AG04450 (cell line): ENCODE measurements around the gene BAX. TPM values are rescaled to one million over a fixed set of nuclear protein-coding genes. Genes with fewer than 3 reads are reported as not detected.

Experiments
- CTCF ChIA-PET: fragments of 300-600, 350-600 bp; formaldehyde crosslinking; extraction: SDS; loops from one replicate; lab custom pipeline; 2022; ENCODE audit warnings: antibody characterized with exemption, inconsistent platforms; lab: Charles Lee
- POLR2A ChIA-PET: fragments of 350-600 bp; formaldehyde crosslinking; extraction: SDS; loops from one replicate; lab custom pipeline; 2021; ENCODE audit warnings: antibody characterized with exemption, inconsistent platforms; lab: Yijun Ruan, JAX
- DNase-seq: peaks from one replicate; pipeline ENCODE4 v3.0.0-alpha.2; 2011; ENCODE audit warnings: low read depth, low spot score
- H3K27ac ChIP-seq: one replicate; pipeline ENCODE4 v1.5.1; 2012; ENCODE audit warnings: low read depth, low read length, control low read depth
- H3K27me3 ChIP-seq: one replicate; pipeline ENCODE4 v1.6.0; 2012; ENCODE audit warnings: low read length; ENCODE audit not compliant: control insufficient read depth, insufficient read depth
- H3K4me3 ChIP-seq: 2 replicates; pipeline ENCODE4 v1.5.1; 2011; ENCODE audit warnings: mild to moderate bottlenecking, low read depth, low read length, control low read depth
- H3K9me3 ChIP-seq: 2 replicates; pipeline ENCODE4 v1.5.1; 2012; ENCODE audit warnings: low read length; ENCODE audit not compliant: control insufficient read depth, insufficient read depth
- polyA plus RNA-seq: library from polyadenylated mRNA; depleted of rRNA; stranded (reverse); fragments of >200 nt; gene quantifications from 2 replicates; pipeline ENCODE4 v1.2.3, GENCODE V29; 2011
- TF ChIP-seq, protein P1 (sequence below): IDR thresholded peaks from 2 replicates; pipeline ENCODE4 v1.5.1; 2011; ENCODE audit warnings: low read depth, low read length, control low read depth, inconsistent platforms

BAX gene
- polyA plus RNA-seq, 1 experiment = 110 TPM

- POLR2A ChIA-PET = interaction anchor here (0.6 to 1.0 kb wide), 2 partner anchors 11 to 266 kb away, joined by 4 read pairs; no protein-coding TSS in a partner anchor
These were observed 11.6 kb upstream of the BAX start for GRCh38 chr19:48943081-48943480.

GRCh38 chr19:48945415-48945814, 9.3 kb upstream of the BAX start:
- Histone ChIP-seq H3K27ac (no peak overlapping the region), H3K9me3 (peaks cover 28% of the 10 kb centered on the region), H3K4me3 (no peak overlapping the region), H3K27me3 (no peaks in the 10 kb centered on the region)
- no peak for DNase-seq
- ChIA-PET POLR2A (no interaction called here), CTCF (no interaction called here)
- TF ChIP-seq, protein P1, sequence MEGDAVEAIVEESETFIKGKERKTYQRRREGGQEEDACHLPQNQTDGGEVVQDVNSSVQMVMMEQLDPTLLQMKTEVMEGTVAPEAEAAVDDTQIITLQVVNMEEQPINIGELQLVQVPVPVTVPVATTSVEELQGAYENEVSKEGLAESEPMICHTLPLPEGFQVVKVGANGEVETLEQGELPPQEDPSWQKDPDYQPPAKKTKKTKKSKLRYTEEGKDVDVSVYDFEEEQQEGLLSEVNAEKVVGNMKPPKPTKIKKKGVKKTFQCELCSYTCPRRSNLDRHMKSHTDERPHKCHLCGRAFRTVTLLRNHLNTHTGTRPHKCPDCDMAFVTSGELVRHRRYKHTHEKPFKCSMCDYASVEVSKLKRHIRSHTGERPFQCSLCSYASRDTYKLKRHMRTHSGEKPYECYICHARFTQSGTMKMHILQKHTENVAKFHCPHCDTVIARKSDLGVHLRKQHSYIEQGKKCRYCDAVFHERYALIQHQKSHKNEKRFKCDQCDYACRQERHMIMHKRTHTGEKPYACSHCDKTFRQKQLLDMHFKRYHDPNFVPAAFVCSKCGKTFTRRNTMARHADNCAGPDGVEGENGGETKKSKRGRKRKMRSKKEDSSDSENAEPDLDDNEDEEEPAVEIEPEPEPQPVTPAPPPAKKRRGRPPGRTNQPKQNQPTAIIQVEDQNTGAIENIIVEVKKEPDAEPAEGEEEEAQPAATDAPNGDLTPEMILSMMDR = no peak

More at GRCh38 chr19:48943081-48943480, 11.6 kb upstream of the BAX start:
- no peak overlapping the region for H3K27ac ChIP-seq
- no peaks in the 10 kb centered on the region for H3K27me3 ChIP-seq
- no peak overlapping the region for H3K4me3 ChIP-seq
- DNase-seq = no peak
- H3K9me3 ChIP-seq = peaks cover 29% of the 10 kb centered on the region
- CTCF ChIA-PET = no interaction called here
- TF ChIP-seq, protein P1 = no peak

DNA sequence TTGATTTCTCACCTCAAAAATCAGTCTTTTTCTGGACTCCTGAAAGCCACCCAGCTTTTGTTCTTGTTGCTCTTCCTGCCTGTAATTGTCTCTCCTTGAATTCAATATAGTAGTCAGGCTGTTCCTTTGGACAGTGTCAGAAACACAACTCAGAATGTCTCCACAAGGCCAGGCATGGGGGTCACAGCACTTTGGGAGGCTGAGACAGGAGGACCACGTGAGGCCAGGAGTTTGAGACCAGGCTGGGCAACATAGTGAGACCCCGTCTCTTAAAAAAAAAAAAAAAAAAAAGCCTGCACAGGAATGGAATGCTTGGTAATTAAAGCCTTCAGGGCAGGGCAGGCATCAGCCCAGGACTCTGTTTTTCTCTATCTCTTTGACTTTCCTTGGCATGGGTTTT, 8.9 kb upstream of the BAX start:
- DNase-seq = no peak
- ChIA-PET CTCF (no interaction called here), POLR2A (no interaction called here)
- TF ChIP-seq, protein P1 = no peak
- no peaks in the 10 kb centered on the region for H3K27me3 ChIP-seq
- H3K9me3 ChIP-seq = peaks cover 24% of the 10 kb centered on the region
- H3K4me3 ChIP-seq = no peak overlapping the region
- no peak overlapping the region for H3K27ac ChIP-seq

- H3K27me3 ChIP-seq = no peaks in the 10 kb centered on the region
- TF ChIP-seq, protein P1 = no peak
- peaks cover 18% of the 10 kb centered on the region for H3K9me3 ChIP-seq
- no peak overlapping the region for H3K27ac ChIP-seq
- no peak overlapping the region for H3K4me3 ChIP-seq
- ChIA-PET POLR2A (no interaction called here), CTCF (no interaction called here)
- DNase-seq = no peak
These were observed 8.0 kb upstream of the BAX start for GRCh38 chr19:48946463-48947257.

DNA sequence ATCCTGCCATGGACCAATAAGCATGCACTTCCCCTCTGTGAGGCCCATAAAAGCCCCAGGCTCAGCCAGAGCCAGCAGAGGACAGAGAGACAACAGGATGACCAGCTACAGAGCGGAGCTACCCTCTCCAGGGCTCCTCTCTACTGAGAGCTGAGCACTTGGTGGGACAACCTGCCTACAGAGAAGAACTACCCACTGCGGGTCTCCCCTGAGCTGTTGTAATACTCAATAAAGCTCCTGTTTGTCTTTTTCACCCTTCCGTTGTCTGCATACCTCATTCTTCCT, 7.5 kb upstream of the BAX start:
- TF ChIP-seq, protein P1 = no peak
- DNase-seq = no peak
- Histone ChIP-seq H3K9me3 (peaks cover 18% of the 10 kb centered on the region), H3K4me3 (no peak overlapping the region), H3K27ac (no peak overlapping the region), H3K27me3 (no peaks in the 10 kb centered on the region)
- ChIA-PET POLR2A (no interaction called here), CTCF (no interaction called here)
